SU-DHL-6 (cell line): Measurements from ENCODE around the gene ZNF790.

ENCODE experiments used
- CTCF ChIP-seq: fragments of 200-600 bp; sonication (generic); IDR thresholded peaks from one replicate; pipeline ENCODE4 v1.5.1; 2017; ENCODE audit warnings: antibody characterized with exemption, mild to moderate bottlenecking, low read length, moderate library complexity; ENCODE audit not compliant: insufficient read depth, poor library complexity, severe bottlenecking
- EZH2phosphoT487 ChIP-seq: fragments of 200-600 bp; sonication (generic), shearing (Covaris generic); conservative IDR thresholded peaks from 2 replicates; pipeline ENCODE4 v1.6.1; 2018; ENCODE audit warnings: mild to moderate bottlenecking, antibody characterized with exemption, low read length, moderate library complexity, mixed read lengths

- TF ChIP-seq CTCF (no peak), EZH2phosphoT487 (no peak)
Measured at GRCh38 chr19:36851898-36852297, 13.7 kb upstream of the ZNF790 start.
